Neural cell (in vitro differentiated cells): ENCODE measurements around the gene S100P. TPM values are rescaled to one million over a fixed set of nuclear protein-coding genes. Genes with fewer than 3 reads are reported as not detected.

Experiments used
- H2AFZ ChIP-seq: fragments of 200-600, 300-800 bp; sonication (generic), shearing (Covaris generic); 2 replicates; pipeline ENCODE4 v1.6.0; 2014; ENCODE audit warnings: low read depth, mild to moderate bottlenecking, antibody characterized with exemption, low read length, moderate library complexity
- H3F3A ChIP-seq: fragments of 200-600 bp; shearing (Covaris generic); 2 replicates; pipeline ENCODE4 v1.6.1; 2016; ENCODE audit warnings: mild to moderate bottlenecking, moderate library complexity, mixed read lengths, antibody characterized with exemption, low read length; ENCODE audit not compliant: insufficient read depth, poor library complexity, severe bottlenecking
- H3K27ac ChIP-seq: fragments of 200-600, 300-800 bp; sonication (generic), shearing (Covaris generic); 2 replicates; pipeline ENCODE4 v1.5.1; 2014; ENCODE audit warnings: mild to moderate bottlenecking, low read length, moderate library complexity
- H3K27me3 ChIP-seq: fragments of 300-800, 200-600 bp; sonication (generic), shearing (Covaris generic); 2 replicates; pipeline ENCODE4 v1.6.0; 2014; ENCODE audit warnings: mild to moderate bottlenecking, low read depth, low read length, moderate library complexity; ENCODE audit not compliant: insufficient read depth
- H3K36me3 ChIP-seq: fragments of 300-800, 200-600 bp; sonication (generic), shearing (Covaris generic); 2 replicates; pipeline ENCODE4 v1.5.1; 2014; ENCODE audit warnings: mild to moderate bottlenecking, antibody characterized with exemption, low read length, moderate library complexity; ENCODE audit not compliant: insufficient read depth
- H3K4me2 ChIP-seq: fragments of 300-800, 200-600 bp; sonication (generic), shearing (Covaris generic); 2 replicates; pipeline ENCODE4 v1.6.0; 2014; ENCODE audit warnings: mild to moderate bottlenecking, low read length
- H3K4me3 ChIP-seq: fragments of 300-800, 200-600 bp; sonication (generic), shearing (Covaris generic); 2 replicates; pipeline ENCODE4 v1.5.1; 2014; ENCODE audit warnings: mild to moderate bottlenecking, low read length, moderate library complexity
- H3K79me2 ChIP-seq: fragments of 200-600 bp; shearing (Covaris generic); replicated peaks from 2 replicates; pipeline ENCODE4 v1.6.0; 2014; ENCODE audit warnings: mild to moderate bottlenecking, low read length, moderate library complexity; ENCODE audit not compliant: insufficient read depth
- H3K9ac ChIP-seq: fragments of 300-800, 200-600 bp; sonication (generic), shearing (Covaris generic); 2 replicates; pipeline ENCODE4 v1.6.1; 2016; ENCODE audit warnings: mild to moderate bottlenecking, low read length, mixed read lengths
- H3K9me2 ChIP-seq: fragments of 200-600 bp; shearing (Covaris generic); 2 replicates; pipeline ENCODE4 v1.6.1; 2016; ENCODE audit warnings: mild to moderate bottlenecking, low read length, mixed read lengths; ENCODE audit not compliant: insufficient read depth
- H3K9me3 ChIP-seq: fragments of 200-600, 300-800 bp; sonication (generic), shearing (Covaris generic); 2 replicates; pipeline ENCODE4 v1.6.1; 2016; ENCODE audit warnings: mild to moderate bottlenecking, mixed run types, low read length, moderate library complexity, mixed read lengths
- H4K20me1 ChIP-seq: fragments of 200-600 bp; shearing (Covaris generic); 2 replicates; pipeline ENCODE4 v1.6.1; 2016; ENCODE audit warnings: mild to moderate bottlenecking, mixed run types; ENCODE audit not compliant: insufficient read depth
- EP300 ChIP-seq: fragments of 450-650 bp; conservative IDR thresholded peaks from 2 replicates; pipeline ENCODE4 v1.6.1; 2014; ENCODE audit warnings: antibody characterized with exemption, mild to moderate bottlenecking, moderate library complexity; ENCODE audit not compliant: poor library complexity, severe bottlenecking
- EZH2 ChIP-seq: fragments of 200-600, 300-800 bp; shearing (Covaris generic), sonication (generic); IDR thresholded peaks from 2 replicates; pipeline ENCODE4 v1.6.1; 2014; ENCODE audit warnings: antibody characterized with exemption, low read length, borderline replicate concordance, mild to moderate bottlenecking; ENCODE audit not compliant: insufficient read depth, poor library complexity, severe bottlenecking
- MXI1 ChIP-seq: fragments of 450-650 bp; conservative IDR thresholded peaks from 2 replicates; pipeline ENCODE4 v1.6.1; 2014; ENCODE audit warnings: antibody characterized with exemption, mild to moderate bottlenecking; ENCODE audit not compliant: poor library complexity, severe bottlenecking
- POLR2AphosphoS5 ChIP-seq: IDR thresholded peaks from 2 replicates; pipeline ENCODE4 v1.6.1; 2012
- RAD21 ChIP-seq: fragments of 450-650 bp; conservative IDR thresholded peaks from 2 replicates; pipeline ENCODE4 v1.6.1; 2014; ENCODE audit warnings: antibody characterized with exemption, mild to moderate bottlenecking, moderate library complexity
- SMC3 ChIP-seq: fragments of 450-650 bp; conservative IDR thresholded peaks from 2 replicates; pipeline ENCODE4 v1.6.1; 2014; ENCODE audit warnings: antibody characterized with exemption, mild to moderate bottlenecking, moderate library complexity; ENCODE audit not compliant: poor library complexity
- TAF1 ChIP-seq: IDR thresholded peaks from 2 replicates; pipeline ENCODE4 v1.6.1; 2012; ENCODE audit warnings: low read depth
- polyA plus RNA-seq: library from polyadenylated mRNA; depleted of rRNA; stranded (reverse); fragments of >200 nt; gene quantifications from 2 replicates; pipeline ENCODE4 v1.2.3, GENCODE V29; 2014
- TF ChIP-seq, protein P1 (sequence below): IDR thresholded peaks from 2 replicates; pipeline ENCODE4 v1.6.1; 2012; ENCODE audit warnings: borderline replicate concordance
- TF ChIP-seq, protein P2 (sequence below): fragments of 450-650 bp; IDR thresholded peaks from 2 replicates; pipeline ENCODE4 v1.5.1; 2014; ENCODE audit warnings: antibody characterized with exemption, mild to moderate bottlenecking, moderate library complexity; ENCODE audit not compliant: poor library complexity, severe bottlenecking

The S100P gene
- polyA plus RNA-seq, 1 donor from 2014 or later = not detected

DNA sequence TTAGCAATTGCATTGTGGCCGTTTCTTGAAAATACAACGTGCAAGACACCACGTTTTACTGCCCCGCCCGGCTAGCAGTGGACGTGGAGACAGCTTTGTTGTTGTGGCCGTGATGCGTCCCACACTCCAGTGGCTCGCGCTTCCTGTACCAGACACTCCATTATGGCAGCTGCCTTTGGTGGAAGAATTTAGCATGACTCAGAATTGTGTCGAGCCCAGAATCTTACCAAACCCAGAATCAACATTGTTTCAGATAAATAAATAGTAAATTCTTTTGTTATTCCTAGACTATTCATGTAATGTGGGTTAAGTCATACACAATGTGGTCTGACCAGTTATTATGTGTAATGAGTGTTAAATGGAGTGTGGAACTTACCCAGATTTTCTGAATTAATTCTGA, 25.3 kb upstream of the S100P start:
- H3K9me3 ChIP-seq = no peaks in the 10 kb centered on the region
- no peak overlapping the region for H3K27ac ChIP-seq
- no peaks in the 10 kb centered on the region for H4K20me1 ChIP-seq
- no peaks in the 10 kb centered on the region for H3K27me3 ChIP-seq
- TF ChIP-seq RAD21 (no peak), MXI1 (no peak), EZH2 (no peak), SMC3 (no peak), EP300 (no peak), POLR2AphosphoS5 (no peak), TAF1 (no peak)
- TF ChIP-seq, protein P1, sequence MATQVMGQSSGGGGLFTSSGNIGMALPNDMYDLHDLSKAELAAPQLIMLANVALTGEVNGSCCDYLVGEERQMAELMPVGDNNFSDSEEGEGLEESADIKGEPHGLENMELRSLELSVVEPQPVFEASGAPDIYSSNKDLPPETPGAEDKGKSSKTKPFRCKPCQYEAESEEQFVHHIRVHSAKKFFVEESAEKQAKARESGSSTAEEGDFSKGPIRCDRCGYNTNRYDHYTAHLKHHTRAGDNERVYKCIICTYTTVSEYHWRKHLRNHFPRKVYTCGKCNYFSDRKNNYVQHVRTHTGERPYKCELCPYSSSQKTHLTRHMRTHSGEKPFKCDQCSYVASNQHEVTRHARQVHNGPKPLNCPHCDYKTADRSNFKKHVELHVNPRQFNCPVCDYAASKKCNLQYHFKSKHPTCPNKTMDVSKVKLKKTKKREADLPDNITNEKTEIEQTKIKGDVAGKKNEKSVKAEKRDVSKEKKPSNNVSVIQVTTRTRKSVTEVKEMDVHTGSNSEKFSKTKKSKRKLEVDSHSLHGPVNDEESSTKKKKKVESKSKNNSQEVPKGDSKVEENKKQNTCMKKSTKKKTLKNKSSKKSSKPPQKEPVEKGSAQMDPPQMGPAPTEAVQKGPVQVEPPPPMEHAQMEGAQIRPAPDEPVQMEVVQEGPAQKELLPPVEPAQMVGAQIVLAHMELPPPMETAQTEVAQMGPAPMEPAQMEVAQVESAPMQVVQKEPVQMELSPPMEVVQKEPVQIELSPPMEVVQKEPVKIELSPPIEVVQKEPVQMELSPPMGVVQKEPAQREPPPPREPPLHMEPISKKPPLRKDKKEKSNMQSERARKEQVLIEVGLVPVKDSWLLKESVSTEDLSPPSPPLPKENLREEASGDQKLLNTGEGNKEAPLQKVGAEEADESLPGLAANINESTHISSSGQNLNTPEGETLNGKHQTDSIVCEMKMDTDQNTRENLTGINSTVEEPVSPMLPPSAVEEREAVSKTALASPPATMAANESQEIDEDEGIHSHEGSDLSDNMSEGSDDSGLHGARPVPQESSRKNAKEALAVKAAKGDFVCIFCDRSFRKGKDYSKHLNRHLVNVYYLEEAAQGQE = no peak
- TF ChIP-seq, protein P2, sequence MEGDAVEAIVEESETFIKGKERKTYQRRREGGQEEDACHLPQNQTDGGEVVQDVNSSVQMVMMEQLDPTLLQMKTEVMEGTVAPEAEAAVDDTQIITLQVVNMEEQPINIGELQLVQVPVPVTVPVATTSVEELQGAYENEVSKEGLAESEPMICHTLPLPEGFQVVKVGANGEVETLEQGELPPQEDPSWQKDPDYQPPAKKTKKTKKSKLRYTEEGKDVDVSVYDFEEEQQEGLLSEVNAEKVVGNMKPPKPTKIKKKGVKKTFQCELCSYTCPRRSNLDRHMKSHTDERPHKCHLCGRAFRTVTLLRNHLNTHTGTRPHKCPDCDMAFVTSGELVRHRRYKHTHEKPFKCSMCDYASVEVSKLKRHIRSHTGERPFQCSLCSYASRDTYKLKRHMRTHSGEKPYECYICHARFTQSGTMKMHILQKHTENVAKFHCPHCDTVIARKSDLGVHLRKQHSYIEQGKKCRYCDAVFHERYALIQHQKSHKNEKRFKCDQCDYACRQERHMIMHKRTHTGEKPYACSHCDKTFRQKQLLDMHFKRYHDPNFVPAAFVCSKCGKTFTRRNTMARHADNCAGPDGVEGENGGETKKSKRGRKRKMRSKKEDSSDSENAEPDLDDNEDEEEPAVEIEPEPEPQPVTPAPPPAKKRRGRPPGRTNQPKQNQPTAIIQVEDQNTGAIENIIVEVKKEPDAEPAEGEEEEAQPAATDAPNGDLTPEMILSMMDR = no peak
- no peaks in the 10 kb centered on the region for H3F3A ChIP-seq
- H3K4me2 ChIP-seq = no peak overlapping the region
- H3K9ac ChIP-seq = no peak overlapping the region
- H3K36me3 ChIP-seq = no peaks in the 10 kb centered on the region
- no peaks in the 10 kb centered on the region for H3K9me2 ChIP-seq
- H3K79me2 ChIP-seq = no peaks in the 10 kb centered on the region
- H3K4me3 ChIP-seq = no peak overlapping the region
- no peak overlapping the region for H2AFZ ChIP-seq

DNA sequence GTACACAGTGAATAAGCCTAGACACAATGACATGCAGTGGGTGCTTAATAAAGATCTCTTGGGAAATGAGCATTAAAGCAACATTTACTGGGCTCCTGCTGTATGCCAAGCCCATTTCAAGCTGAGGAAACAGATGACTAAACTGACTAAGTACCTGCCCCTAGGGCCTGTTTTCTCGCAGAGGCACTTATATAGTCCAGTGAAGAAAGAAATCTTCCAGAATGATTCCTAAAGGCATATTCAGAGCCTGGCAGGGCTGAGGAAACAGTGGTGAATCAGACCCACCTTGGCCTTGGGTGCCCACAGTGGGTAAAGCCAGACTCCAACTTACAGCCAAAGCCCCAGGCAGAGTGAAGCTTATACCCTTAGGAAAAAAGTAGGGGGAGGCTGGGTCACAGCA, 22.0 kb upstream of the S100P start:
- TF ChIP-seq, protein P1 = no peak
- TF ChIP-seq MXI1 = no peak
- TF ChIP-seq SMC3 = no peak
- TF ChIP-seq, protein P2 = no peak
- no peak for TF ChIP-seq POLR2AphosphoS5
- TF ChIP-seq TAF1 = no peak
- TF ChIP-seq EP300 = no peak

More for the DNA sequence above, 22.0 kb upstream of the S100P start:
- Histone ChIP-seq H3K27ac (no peak overlapping the region), H3K4me3 (no peak overlapping the region), H2AFZ (no peak overlapping the region), H3K9me3 (no peaks in the 10 kb centered on the region), H3K36me3 (no peaks in the 10 kb centered on the region), H3K9ac (no peak overlapping the region), H3K27me3 (no peaks in the 10 kb centered on the region), H3K9me2 (no peaks in the 10 kb centered on the region), H3K79me2 (peaks cover 8% of the 10 kb centered on the region), H3K4me2 (no peak overlapping the region), H4K20me1 (no peaks in the 10 kb centered on the region), H3F3A (no peaks in the 10 kb centered on the region)
